Measurements from ENCODE around the gene DPH1.
A peak's percentile ranks its signal among the peaks of the same experiment; 100 is the strongest.

The DPH1 gene

DNA sequence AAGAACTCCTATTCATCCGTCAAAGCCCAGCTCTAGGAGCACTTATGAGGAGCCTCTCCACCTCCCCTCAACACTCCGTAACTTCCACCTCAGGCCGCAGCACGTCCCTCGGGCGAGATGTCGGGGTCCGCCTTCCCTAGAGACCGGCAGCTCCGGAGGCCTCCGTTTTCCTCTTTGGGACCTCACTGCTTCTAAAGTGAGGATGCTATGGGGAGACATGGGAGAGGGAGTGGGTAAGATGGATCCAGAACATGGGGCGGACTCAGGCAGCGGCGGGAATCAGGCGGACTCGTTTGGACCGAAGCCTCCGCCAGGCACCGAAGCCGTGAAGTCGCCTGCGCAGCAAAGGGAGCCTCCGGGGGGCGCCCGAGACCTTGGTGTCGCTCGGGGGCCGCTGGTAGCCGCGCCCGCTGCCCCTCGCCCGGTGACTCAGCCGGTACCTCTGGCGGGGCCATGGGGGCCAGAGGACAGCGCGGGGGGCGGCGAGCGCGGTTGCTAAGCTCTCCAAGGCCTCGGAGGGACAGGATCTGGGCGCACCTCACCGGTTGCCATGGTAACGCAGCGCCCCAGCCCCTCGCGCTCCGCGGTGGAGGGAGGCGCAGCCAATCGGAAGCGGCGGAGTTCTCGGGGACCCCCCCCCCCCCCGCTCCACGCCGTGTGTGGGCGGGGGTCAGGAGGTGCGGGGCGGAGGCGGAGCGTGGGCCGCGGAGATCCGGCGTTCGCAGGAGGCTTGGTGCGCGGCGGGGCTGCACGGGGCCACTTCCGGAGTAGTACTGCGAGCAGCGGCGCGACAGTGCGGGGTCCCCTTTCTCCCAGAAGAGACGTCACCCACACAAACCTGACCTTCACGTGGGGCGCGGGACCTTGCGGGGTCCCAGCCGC is 23.7 kb downstream of the DPH1 start:
- peak; percentile 84 for DNase-seq (ENCODE audit: low spot score)
- TF ChIP-seq, protein P1, sequence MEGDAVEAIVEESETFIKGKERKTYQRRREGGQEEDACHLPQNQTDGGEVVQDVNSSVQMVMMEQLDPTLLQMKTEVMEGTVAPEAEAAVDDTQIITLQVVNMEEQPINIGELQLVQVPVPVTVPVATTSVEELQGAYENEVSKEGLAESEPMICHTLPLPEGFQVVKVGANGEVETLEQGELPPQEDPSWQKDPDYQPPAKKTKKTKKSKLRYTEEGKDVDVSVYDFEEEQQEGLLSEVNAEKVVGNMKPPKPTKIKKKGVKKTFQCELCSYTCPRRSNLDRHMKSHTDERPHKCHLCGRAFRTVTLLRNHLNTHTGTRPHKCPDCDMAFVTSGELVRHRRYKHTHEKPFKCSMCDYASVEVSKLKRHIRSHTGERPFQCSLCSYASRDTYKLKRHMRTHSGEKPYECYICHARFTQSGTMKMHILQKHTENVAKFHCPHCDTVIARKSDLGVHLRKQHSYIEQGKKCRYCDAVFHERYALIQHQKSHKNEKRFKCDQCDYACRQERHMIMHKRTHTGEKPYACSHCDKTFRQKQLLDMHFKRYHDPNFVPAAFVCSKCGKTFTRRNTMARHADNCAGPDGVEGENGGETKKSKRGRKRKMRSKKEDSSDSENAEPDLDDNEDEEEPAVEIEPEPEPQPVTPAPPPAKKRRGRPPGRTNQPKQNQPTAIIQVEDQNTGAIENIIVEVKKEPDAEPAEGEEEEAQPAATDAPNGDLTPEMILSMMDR (IDR thresholded peaks at IDR 0.05; ENCODE audit: borderline replicate concordance, control extremely low read depth, extremely low read depth, insufficient read depth, missing control alignments), result peak; percentile 87
- in situ Hi-C loops (cut with MboI; ENCODE audit: low sequenced_read_pairs, unreplicated experiment), result no loop called here

DNA sequence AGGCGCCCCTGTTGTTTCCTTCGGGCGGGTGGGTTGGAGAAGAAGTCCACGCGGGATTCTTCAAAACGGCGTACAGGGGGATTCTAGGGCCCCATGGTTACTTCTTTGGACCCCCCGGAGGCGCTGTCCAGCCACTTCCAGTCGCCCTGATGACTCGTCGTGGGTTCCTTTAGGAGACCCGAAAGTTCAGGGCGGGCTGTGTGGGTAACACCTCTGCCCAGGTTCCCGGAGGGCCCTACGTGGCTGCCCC is 24.2 kb downstream of the DPH1 start:
- in situ Hi-C loops (cut with MboI; ENCODE audit: low sequenced_read_pairs, unreplicated experiment), result no loop called here
- DNase-seq (ENCODE audit: low spot score), result no peak
- TF ChIP-seq, protein P1 (IDR thresholded peaks at IDR 0.05; ENCODE audit: borderline replicate concordance, control extremely low read depth, extremely low read depth, insufficient read depth, missing control alignments), result no peak

DNA sequence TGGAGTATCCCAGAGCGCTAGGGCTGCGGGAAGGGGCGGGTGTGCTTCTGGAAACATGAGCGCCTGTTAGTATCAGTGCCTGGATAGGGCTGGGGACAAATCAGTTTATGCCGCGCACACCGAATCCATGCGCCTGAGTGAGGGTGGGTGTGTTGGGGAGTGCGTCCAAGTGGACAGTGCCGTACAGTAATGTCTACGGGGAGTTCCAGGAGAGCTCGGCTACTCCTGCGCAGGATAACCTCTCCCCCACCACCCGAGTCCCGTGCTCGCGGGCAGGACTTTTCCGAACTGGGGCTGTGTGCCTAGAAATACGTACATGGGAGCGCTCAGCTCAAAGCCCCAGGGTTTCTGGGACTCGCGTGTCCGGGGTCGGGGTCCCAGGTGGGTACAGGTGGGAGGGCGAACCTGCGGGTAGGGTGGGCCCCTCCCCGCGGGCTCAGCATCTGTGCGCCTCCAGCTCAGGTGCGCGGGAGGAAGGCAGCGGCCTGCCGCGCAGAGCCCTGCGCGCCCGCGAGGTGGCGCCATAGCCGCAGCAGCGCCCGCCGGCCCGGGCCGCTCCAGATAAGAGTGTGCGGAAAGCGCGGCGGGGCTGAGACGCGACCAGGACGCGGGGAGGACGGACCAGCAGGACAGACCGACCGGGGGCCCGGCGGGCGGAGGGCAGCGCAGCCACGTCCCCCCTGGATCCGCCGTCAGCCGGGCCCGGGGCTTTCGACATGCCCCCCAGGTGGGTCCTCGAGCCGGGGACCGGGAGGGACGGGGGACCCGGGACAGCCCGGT is 24.7 kb downstream of the DPH1 start, which contains the start of gene HIC1:
HIC1 (plus strand) TSS at position 592 of the 780 bp plus-strand sequence. CDS start 1,588 bp downstream, outside the sequence.
- TF ChIP-seq, protein P1 (IDR thresholded peaks at IDR 0.05; ENCODE audit: borderline replicate concordance, control extremely low read depth, extremely low read depth, insufficient read depth, missing control alignments), result peak; percentile 95
- in situ Hi-C loops (cut with MboI; ENCODE audit: low sequenced_read_pairs, unreplicated experiment), result no loop called here
- DNase-seq (ENCODE audit: low spot score), result peak; percentile 85

DNA sequence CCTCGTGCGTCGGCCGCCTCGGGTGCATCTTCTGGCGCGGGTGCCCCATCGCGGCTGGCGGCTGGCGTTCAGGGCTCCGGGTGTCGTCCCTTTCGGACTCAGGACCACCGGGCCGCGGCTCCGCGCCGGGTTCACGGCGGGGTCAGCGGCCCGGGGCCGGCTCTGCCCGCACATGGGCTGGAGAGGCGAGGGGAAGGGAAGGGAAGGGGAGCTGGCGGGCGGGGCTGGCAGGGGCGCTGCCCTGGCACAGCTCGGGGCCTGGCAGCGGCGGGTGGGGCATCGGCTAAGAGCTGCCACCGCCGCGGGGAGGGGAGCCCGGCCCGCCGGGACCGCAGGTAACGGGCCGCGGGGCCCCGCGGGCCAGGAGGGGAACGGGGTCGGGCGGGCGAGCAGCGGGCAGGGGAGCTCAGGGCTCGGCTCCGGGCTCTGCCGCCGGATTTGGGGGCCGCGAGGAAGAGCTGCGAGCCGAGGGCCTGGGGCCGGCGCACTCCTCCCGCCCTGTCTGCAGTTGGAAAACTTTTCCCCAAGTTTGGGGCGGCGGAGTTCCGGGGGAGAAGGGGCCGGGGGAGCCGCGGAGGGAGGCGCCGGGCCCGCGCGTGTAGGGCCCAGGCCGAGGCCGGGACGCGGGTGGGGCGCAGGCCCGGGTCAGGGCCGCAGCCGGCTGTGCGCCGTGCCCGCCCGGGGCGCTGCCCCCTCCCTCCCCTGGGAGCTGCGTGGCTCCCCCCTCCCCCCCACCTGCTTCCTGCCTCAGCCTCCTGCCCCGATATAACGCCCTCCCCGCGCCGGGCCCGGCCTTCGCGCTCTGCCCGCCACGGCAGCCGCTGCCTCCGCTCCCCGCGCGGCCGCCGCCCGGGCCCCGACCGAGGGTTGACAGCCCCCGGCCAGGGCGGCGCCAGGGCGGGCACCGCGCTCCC is 25.6 kb downstream of the DPH1 start:
- peak; percentile 80 for DNase-seq (ENCODE audit: low spot score)
- in situ Hi-C loops (cut with MboI; ENCODE audit: low sequenced_read_pairs, unreplicated experiment), result no loop called here
- TF ChIP-seq, protein P1 (IDR thresholded peaks at IDR 0.05; ENCODE audit: borderline replicate concordance, control extremely low read depth, extremely low read depth, insufficient read depth, missing control alignments), result no peak

DNA sequence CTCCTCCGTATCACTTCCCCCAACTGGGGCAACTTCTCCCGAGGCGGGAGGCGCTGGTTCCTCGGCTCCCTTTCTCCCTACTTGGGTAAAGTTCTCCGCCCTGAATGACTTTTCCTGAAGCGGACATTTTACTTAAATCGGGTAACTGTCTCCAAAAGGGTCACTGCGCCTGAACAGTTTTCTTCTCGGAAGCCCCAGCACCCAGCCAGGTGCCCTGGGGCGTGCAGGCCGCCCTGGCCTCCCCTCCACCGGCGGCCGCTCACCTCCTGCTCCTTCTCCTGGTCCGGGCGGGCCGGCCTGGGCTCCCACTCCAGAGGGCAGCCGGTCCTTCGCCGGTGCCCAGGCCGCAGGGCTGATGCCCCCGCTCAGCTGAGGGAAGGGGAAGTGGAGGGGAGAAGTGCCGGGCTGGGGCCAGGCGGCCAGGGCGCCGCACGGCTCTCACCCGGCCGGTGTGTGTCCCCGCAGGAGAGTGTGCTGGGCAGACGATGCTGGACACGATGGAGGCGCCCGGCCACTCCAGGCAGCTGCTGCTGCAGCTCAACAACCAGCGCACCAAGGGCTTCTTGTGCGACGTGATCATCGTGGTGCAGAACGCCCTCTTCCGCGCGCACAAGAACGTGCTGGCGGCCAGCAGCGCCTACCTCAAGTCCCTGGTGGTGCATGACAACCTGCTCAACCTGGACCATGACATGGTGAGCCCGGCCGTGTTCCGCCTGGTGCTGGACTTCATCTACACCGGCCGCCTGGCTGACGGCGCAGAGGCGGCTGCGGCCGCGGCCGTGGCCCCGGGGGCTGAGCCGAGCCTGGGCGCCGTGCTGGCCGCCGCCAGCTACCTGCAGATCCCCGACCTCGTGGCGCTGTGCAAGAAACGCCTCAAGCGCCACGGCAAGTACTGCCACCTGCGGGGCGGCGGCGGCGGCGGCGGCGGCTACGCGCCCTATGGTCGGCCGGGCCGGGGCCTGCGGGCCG is 26.5 kb downstream of the DPH1 start:
- DNase-seq (ENCODE audit: low spot score), result peak; percentile 64
- in situ Hi-C loops (cut with MboI; ENCODE audit: low sequenced_read_pairs, unreplicated experiment), result no loop called here
- TF ChIP-seq, protein P1 (IDR thresholded peaks at IDR 0.05; ENCODE audit: borderline replicate concordance, control extremely low read depth, extremely low read depth, insufficient read depth, missing control alignments), result peak; percentile 45

Measured in GM13976 (cell line).